Dermis microvascular lymphatic vessel endothelial cell (primary cell): ENCODE measurements around the gene B4GALT6. TPM values are rescaled to one million over a fixed set of nuclear protein-coding genes. Genes with fewer than 3 reads are reported as not detected.

Source experiments
- DNase-seq, 2 donors: peaks; one replicate each; pipeline versions ENCODE4 v3.0.0 to v3.0.0-alpha.2; 2010; ENCODE audit warnings: low read depth in 2 of 2
- total RNA-seq: library from RNA; depleted of rRNA; stranded (reverse); fragments of >200 nt; gene quantifications from 2 replicates; pipeline ENCODE4 v1.2.1, GENCODE V29; 2014

B4GALT6 gene
- total RNA-seq, 1 donor from 2014 or later: 5.5 TPM

DNA sequence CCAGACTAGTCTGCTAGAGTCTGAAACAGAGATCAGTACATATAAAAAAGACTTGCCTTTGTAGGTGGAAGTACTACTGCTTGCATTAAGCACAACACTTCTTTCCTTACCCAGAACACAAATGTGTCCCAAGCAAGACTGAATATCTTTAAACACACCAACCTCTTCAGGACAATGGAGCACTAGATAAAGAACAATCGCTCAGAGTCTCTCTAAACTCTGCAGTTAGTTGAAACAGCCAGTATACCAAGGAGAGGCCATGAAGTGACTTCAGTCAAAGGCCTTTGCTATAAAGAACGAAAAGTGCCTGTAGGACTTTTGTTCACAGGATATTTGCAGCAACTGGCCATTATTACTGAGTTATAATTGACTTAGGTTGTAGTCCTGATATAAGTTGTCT lies 9.9 kb upstream of the B4GALT6 start:
- no peak for DNase-seq

- no peak for DNase-seq
Measured at GRCh38 chr18:31688606-31689005, 4.2 kb upstream of the B4GALT6 start.

DNA sequence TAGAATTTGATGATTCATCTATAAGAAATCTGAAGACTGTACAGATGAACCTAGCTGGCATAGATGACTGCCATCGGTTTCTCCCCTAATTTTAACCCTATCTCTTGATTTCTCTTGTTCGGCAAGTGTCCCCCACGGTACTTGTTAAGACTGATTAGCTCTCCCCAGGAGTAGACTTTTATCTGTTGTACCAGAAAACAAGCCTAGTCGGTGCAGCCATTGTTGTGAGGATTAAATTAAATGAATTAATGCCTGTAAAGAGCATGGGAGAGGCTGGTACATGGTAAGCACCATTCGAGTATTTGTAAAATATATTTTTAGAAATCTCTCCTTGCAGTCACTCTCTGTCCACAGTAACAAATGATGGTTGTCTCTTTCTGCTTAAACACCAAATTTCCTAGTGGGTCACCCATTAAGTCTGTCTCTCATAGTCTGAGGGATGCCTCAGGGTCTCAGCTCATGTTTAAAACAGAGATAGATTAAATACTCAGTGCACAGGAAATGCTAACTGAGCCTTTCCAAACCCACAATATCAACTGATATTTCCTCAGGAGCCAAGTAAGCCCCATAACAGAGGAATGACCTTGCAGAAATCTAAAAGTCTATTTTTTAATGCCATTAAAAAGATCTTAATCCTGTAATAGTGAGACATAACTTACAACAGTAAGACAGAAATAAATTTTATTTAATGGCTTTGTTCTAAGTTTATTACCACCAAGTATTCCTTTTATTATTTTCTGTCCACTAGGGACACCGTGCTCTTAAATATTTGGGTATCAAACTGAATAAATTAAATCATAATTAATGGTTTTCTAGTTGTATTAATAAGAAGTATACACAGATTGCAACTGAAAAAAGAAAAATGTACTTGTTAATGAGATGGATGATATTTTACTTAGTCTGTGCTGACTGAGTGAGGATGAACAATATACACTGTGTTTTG lies 2.9 kb upstream of the B4GALT6 start:
- no peak for DNase-seq

DNA sequence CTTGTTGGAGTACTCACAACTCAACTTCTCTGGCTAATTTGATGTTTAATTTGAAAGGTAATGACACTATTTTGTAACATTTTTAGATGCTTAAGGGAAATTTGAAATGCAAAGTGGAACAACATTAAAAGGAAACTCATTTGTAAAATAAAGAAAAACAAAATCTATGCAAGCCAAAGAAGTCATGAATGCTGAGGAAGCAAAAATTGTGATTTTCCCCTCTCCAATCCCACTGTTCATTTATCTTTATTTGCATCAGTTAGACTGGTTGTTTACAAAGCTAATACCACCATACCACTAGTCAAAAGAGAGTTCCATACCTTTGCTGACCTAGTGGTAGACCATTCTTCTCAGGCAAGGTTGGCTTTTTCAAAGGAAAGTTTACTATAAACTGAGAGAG lies 2.2 kb upstream of the B4GALT6 start:
- no peak for DNase-seq

DNA sequence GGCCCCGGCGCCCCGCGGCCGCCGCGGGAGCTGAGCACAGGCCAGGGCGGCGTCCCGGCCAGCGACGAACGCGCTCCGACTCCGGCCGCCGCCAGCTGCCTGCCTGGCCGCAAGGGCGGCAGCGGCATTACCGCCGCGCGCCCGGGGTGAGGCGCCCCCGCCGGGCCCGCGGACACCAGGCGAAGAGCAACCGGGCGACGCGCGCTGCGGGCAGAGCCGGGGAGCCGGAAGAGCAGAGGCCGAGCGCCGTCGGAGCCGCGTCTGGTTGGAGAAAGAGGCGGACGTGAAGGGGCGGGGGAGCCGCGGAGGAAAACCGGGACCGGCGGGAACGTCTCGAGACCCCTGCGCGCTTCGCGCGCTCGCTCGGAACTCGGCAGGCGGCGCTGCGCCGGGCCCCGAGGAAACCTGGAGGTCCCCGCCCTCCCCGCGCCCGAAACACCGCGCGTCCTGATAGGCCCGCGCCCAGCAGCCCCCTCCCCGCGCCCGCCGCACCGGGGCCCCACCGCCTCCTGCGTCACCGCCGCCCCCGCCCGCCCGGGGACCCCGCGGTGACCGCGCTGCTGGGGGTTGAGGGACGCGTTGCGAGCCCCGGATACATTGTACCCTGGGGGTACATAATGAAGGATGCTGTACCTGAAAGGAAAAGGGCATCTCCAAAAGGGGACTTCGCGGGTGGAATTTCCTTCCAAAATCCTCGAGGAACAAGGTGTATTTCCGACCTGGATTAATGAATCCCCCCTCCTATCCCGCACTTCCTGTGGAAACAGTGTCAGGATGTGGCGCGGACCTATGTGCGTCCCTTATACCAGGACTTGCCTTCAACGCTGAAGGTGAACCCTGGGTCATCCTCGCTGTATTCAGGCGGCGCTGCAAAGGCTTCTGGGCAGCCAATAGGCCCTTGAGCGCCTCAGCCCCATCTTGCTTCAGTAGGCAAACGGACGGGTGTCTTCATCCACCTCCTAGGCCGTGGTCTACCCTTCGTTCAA lies 1.0 kb upstream of the B4GALT6 start:
- peak; percentile 42 to 86 for DNase-seq

DNA sequence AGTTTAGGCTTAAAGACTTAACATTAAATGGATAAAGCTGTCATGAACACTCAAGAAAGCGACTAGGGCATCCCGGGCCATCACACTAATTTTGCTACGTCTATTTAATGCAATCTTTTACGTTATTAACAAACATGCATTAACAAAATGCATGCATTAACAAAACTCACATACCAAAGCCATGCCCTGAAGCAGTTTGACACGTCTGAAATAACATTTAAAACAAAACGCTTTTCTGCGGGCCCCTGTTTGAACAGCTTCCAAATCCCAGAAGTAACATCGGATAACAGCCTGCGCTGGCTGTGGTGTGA lies 458 bp downstream of the B4GALT6 start:
- no peak for DNase-seq

- DNase-seq: no peak
Measured at GRCh38 chr18:31683106-31683505, 1.3 kb downstream of the B4GALT6 start.

DNA sequence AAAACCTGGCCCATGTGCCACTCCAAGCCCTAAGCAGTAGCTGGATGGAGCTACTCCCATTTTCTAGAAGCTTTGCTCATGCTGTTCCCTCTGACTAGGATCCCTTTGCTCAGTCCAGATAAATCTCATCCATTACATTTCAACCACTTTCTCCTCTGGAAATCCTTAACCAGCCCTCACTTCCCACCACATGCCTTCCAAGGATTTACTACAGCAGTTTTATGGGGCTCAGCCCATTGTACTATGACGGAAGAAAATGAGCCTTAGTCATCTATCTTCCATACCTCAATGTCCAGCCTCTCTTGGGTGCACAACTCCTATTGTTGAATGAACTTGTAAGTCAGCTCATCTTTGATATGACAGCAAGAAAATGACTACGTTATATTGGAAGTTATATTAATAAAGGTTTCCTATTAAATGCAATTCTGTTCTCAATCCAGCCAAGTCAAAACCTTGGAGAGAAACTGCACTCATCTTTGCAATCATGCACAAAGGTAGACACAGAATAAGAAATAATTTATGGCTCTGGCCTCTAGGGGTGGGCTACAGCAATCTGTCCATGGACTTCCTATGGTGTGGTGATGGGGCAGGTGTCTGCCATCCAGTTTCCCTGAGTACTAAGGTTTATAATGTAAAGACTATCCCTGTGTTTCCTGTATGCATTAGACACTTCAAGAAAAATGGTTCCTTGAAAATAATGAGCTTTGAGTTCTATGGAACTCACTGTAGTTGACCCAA lies 3.4 kb downstream of the B4GALT6 start:
- peak in 1 of 2 donors; percentile 30 for DNase-seq

DNA sequence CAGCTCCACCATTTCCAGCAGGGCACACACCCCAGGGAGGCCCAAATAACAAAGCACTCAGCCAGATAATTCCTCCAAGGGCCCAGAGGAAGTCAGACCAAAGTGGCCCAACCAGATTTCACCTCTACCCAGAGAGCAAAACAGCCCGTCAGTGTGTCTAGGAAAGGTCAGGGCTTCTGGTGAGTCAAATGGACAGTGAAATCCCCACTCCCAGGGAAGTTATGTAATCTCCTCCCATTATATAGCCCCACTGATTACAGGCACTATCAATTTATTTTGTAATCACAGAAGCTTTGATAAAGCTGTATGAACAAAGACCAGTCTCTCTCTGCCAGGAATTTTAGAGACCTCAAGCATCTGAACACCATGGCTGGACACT lies 4.0 kb downstream of the B4GALT6 start:
- DNase-seq: peak; percentile 71 to 72

DNA sequence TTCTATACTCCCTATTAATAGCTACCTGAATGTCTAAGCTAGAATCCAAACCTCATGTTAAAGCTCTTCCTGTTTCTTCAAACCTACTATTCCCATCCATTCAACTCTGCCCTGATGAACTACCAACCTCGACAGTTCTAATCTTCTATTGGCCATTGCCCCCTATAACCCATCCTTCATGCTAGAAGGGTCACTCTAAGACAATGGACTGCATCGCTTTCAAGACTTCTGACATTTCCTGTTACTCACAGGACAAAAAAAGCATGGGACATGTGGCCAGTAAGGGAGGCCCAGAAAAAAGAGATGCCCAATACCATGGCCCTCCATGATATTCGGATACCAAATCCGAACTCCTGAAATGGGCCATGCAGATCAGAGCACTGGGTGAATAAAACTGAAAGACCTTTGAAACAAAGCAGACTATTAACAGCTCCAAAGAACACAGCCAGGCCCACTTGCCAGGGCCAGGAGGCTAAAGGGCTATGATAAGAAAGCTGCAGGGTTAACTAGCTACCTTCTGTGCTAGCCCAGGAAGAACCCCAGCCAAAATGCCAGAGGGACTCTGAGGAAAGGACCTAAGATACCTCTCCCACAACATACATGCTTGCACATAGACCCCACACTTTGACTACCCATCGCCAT lies 4.5 kb downstream of the B4GALT6 start:
- DNase-seq: peak in 1 of 2 donors; percentile 69

DNA sequence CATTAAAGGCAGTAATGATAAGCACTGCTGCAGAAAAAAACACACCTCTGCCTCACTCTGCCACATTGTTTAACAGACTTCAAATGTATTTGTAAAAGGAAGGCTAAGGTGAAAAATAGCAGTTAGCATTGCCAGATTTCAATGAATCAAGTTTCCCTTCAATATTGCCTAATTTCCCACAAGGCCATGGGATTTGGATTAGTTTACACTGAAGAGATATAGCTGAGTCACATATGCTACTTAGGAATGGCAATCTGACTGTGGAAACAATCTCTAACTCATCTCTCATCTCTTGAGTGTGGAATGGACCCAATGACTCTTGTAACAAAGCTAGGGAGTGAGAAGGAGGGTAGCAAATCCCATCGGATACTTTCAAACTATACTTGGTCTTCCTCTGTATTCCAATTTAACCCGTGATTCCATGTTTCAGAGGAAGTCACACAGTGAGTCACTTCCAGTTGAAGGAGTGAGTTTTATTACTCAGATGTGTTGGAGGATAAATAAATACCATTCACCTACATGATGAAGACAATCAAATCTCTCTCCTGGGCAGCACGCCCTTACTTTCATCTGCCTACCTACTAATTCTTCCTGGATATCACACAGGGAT lies 5.1 kb downstream of the B4GALT6 start:
- peak; percentile 92 for DNase-seq

DNA sequence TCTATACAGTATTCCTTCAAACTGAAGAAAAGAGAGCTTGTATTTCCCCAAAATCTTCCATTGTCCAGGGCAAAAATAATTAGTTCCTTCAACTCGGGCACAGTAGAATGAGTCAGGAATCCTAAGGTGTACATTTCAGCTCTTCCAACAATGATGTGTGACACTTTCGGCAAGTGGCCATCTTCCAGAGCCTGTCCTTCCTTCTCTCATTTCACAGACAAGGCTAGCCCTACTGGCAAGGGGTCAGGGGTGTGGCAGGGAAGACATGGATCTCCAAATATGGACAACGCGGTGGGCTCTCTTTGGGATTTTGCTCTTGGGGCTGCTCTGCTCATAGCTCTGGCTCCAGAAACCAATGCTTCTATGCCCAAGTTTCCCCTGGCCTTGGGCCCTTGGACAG lies 6.0 kb downstream of the B4GALT6 start:
- no peak for DNase-seq

GRCh38 chr18:31677592-31677991 lies 6.8 kb downstream of the B4GALT6 start:
- no peak for DNase-seq

DNA sequence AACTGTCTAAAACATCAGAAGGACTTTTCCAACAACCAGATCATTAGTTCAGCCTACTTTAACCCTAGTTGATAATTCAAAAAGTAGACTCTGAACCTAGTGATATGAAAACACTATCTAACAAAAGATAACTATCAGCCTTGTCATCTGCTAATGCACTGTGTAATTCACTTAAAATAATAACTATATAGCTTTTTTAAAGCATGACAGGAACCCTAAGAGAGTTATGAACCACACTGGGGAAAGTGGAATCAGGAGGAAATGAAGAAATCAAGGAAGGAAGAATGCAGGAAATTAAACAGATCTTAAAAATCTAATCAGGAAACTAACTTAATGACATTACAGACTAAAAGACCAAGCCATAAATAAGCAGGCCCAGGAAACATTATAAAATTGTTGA lies 9.0 kb downstream of the B4GALT6 start:
- DNase-seq: no peak

DNA sequence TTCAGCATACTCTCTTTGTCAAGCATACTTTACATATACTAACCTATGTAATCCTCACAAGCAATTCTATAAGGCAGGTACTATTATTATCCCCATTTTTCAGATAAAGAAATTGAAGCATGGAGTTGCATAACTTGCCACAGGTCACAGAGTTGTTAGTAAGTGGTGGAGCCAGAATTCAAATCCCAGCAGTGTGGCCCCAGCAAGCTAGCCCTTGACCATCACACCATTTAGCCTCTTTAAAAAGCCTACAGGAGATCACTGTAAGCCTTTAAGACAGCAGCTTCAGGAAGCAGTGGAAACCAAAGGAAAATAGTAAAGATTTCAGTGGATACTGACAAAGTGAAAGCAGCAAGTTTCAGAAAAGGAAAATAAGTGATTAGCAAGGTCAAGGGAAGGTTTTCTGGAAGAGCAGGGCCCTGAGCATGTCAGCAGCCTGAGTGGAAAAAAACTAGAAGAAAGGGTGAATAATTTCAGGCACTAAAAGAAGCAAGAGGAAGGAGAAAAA lies 11.7 kb downstream of the B4GALT6 start:
- no peak for DNase-seq

GRCh38 chr18:31671951-31672350 lies 12.4 kb downstream of the B4GALT6 start:
- no peak for DNase-seq

DNA sequence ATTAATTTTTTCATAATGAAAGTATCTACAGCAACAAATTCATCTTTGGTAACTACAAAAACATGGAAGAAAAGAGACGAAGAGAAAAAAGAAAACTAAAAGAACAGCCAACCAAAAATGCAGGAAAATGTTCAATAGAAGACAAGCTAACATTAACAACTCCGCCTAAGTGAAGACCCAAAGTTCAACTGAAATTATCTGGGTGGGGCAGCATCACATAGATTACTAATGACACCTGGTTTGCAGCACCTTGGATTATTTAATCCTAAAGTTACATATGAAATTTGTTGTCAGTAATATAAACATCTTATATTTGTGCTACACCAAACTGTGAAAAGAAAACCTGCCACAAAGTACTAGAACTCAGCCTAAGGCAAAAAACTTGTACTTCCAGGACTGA lies 14.8 kb downstream of the B4GALT6 start:
- no peak for DNase-seq

- DNase-seq: no peak
Measured at GRCh38 chr18:31667185-31667584, 17.2 kb downstream of the B4GALT6 start.

DNA sequence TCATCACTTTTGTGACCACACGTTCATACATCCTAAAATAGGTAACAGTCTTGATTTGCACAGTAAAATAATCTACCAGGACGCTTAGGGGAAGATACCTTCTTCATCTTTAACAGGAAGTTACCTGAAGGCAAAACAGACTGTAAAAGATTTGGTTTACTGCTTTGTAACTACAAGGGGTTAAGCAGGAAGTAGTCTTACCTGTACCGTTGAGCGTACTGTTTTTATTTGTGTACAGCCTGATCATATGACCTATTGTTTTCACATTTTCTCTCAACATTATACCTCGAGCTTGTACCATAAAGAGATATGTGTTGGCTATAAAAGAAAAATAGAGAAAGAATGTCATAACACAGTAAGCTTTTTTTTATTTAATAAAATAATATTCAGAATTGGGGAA lies 18.3 kb downstream of the B4GALT6 start:
- DNase-seq: no peak

- DNase-seq: no peak
Measured at GRCh38 chr18:31664101-31664500, 20.3 kb downstream of the B4GALT6 start.

GRCh38 chr18:31661965-31662364 lies 22.4 kb downstream of the B4GALT6 start:
- DNase-seq: no peak
